K562 (cell line): ENCODE measurements around the gene FERMT3. TPM values are rescaled to one million over a fixed set of nuclear protein-coding genes. Genes with fewer than 3 reads are reported as not detected.

Source experiments
- BRF1 ChIP-seq: IDR thresholded peaks from 3 replicates; pipeline ENCODE4 v1.6.1; 2011; ENCODE audit warnings: borderline replicate concordance, mild to moderate bottlenecking; ENCODE audit not compliant: insufficient read length; ENCODE audit errors: extremely low read depth
- EP300 ChIP-seq: IDR thresholded peaks from 2 replicates; pipeline ENCODE4 v1.6.1; 2012; ENCODE audit warnings: low read length, improper control_type of control experiment
- ERF ChIP-seq: fragments of 450-650 bp; formaldehyde crosslinking; IDR thresholded peaks from 2 replicates; pipeline ENCODE4 v1.4.0; 2020; ENCODE audit warnings: mild to moderate bottlenecking, mixed read lengths
- FOXJ2 ChIP-seq: fragments of 200-800 bp; sonication (Bioruptor generic); IDR thresholded peaks from 2 replicates; pipeline ENCODE4 v1.6.1; 2016; ENCODE audit warnings: missing genetic modification characterization, missing compliant biosample characterization
- HOXB6 ChIP-seq: fragments of 250-450 bp; sonication (Bioruptor Pico); IDR thresholded peaks from 2 replicates; pipeline ENCODE4 v1.5.1; 2022; ENCODE audit warnings: mild to moderate bottlenecking, borderline replicate concordance
- KLF6 ChIP-seq: fragments of 250-450 bp; sonication (Bioruptor Pico); IDR thresholded peaks from 2 replicates; pipeline ENCODE4 v1.4.0; 2020; ENCODE audit warnings: mild to moderate bottlenecking, moderate library complexity, borderline replicate concordance
- MAFG ChIP-seq: fragments of 450-650 bp; conservative IDR thresholded peaks from 2 replicates; pipeline ENCODE4 v1.6.1; 2016; ENCODE audit warnings: missing genetic modification characterization, missing compliant biosample characterization
- MEF2D ChIP-seq: conservative IDR thresholded peaks from 2 replicates; pipeline ENCODE4 v1.6.1; 2016; ENCODE audit warnings: low read depth, missing genetic modification characterization, missing compliant biosample characterization
- NCOA6 ChIP-seq: fragments of 450-650 bp; IDR thresholded peaks from 2 replicates; pipeline ENCODE4 v1.6.1; 2017; ENCODE audit warnings: mild to moderate bottlenecking
- PCBP2 ChIP-seq: fragments of 200-400 bp; formaldehyde crosslinking; IDR thresholded peaks from 2 replicates; pipeline ENCODE4 v1.6.1; 2018; ENCODE audit warnings: low read length, low read depth, mild to moderate bottlenecking, moderate library complexity; ENCODE audit not compliant: poor library complexity, severe bottlenecking
- TBP ChIP-seq: optimal IDR thresholded peaks from 2 replicates; pipeline ENCODE3; 2011; ENCODE audit warnings: low read depth, low read length, improper control_type of control experiment
- TCF7L2 ChIP-seq: fragments of 150-350 bp; IDR thresholded peaks from 2 replicates; pipeline ENCODE4 v1.6.1; 2016; ENCODE audit warnings: low read depth, mild to moderate bottlenecking, low read length, moderate library complexity
- ZFP36 ChIP-seq: fragments of 150-350 bp; IDR thresholded peaks from 2 replicates; pipeline ENCODE4 v1.6.1; 2018; ENCODE audit warnings: low read length, low read depth; ENCODE audit not compliant: partially characterized antibody
- ZNF282 ChIP-seq: sonication (generic); formaldehyde crosslinking; IDR thresholded peaks from 2 replicates; pipeline ENCODE4 v1.8.1; 2023; ENCODE audit warnings: missing genetic modification reagents
- ZNF695 ChIP-seq: fragments of 450-650 bp; formaldehyde crosslinking; IDR thresholded peaks from 2 replicates; pipeline ENCODE4 v1.4.0; 2020; ENCODE audit warnings: mild to moderate bottlenecking, moderate library complexity
- polyA plus RNA-seq, 8 experiments: library from polyadenylated mRNA; depleted of rRNA in 4 of 8; stranded (reverse) in 5 of 8; unstranded in 3 of 8; fragments of >200 nt; fragmentation: Nextera tagmentation in 2 of 8; fragmentation: Illumina TruSeq in 1 of 8; extraction: Ambion mirVana in 2 of 8; extraction: Trizol in 1 of 8; gene quantifications; 2 replicates each; pipeline versions ENCODE4 v1.2.1 to v1.2.3, GENCODE V29; 2011 to 2014; ENCODE audit warnings: inconsistent platforms in 1 of 8, missing spikeins in 1 of 8
- total RNA-seq, 7 experiments: library from RNA; depleted of rRNA in 6 of 7; stranded (reverse); fragments of >200 nt in 6 of 7; fragmentation: Illumina TruSeq in 2 of 7; extraction: Trizol in 2 of 7; gene quantifications; 2 replicates each; pipeline versions ENCODE4 v1.2.1 to v1.2.3, GENCODE V29; 2011 to 2021; ENCODE audit warnings: low replicate concordance in 1 of 7
- TF ChIP-seq, protein P1 (sequence below): fragments of 250-450 bp; sonication (Bioruptor Pico); IDR thresholded peaks from 2 replicates; pipeline ENCODE4 v1.8.0; 2022; ENCODE audit warnings: inconsistent platforms, mild to moderate bottlenecking, moderate library complexity, borderline replicate concordance
- TF ChIP-seq, protein P2 (sequence below): fragments of 250-450 bp; sonication (Bioruptor Pico); IDR thresholded peaks from 2 replicates; pipeline ENCODE4 v1.5.0; 2021; ENCODE audit warnings: mild to moderate bottlenecking, borderline replicate concordance
- TF ChIP-seq, protein P3 (sequence below): sonication (generic); formaldehyde crosslinking; IDR thresholded peaks from 2 replicates; pipeline ENCODE4 v1.8.0; 2022; ENCODE audit warnings: mild to moderate bottlenecking, missing genetic modification reagents, borderline replicate concordance
- TF ChIP-seq, protein P4 (sequence below): fragments of 250-450 bp; sonication (Bioruptor Pico); IDR thresholded peaks from 2 replicates; pipeline ENCODE4 v1.5.0; 2021
- TF ChIP-seq, protein P5 (sequence below): fragments of 450-650 bp; formaldehyde crosslinking; IDR thresholded peaks from 2 replicates; pipeline ENCODE4 v1.4.0; 2020; ENCODE audit warnings: mild to moderate bottlenecking

FERMT3 gene
- total and polyA plus RNA-seq, 9 of the 15 experiments (the other 6 are each of a cell fraction or from before 2014, with no cell fraction given): 3.2 to 275 (median 79.7) TPM

DNA sequence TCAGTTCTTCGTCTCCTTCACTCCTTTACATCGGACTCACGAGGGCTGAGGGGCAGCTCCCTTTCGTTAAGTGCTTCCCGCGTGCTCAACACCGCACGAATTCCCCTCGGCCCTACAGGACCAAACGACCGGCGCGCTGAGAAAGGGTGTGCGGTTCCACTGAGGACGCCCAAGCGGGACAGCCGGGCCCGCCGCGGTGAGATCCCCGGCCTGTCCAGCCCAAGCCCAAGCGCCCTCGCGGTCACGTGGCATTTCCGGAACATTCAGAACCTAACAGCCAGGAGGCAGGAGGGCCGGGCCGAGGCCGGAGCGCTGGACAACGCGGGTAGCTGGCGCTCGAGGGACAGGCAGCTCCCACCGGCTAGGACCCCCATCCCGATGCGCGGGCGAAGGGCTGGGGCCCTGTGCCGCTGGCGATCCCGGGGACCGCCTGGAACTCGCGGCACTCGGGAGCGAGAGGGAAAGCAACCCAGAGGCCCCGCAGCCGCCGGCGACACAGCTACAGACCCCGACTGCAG is 21.3 kb upstream of the FERMT3 start (continued):
- TF ChIP-seq PCBP2 (no peak), TCF7L2 (no peak), MEF2D (no peak), ZNF282 (CRISPR knock-in tag) (no peak), NCOA6 (no peak), MAFG (tag) (no peak), BRF1 (no peak), ZNF695 (no peak; the same call in 1 of the 2 replicates), KLF6 (CRISPR knock-in tag) (peak; percentile 97), TBP (peak; percentile 96), HOXB6 (CRISPR knock-in tag) (no peak), ZFP36 (no peak), EP300 (no peak), FOXJ2 (tag) (no peak), ERF (CRISPR knock-in tag) (0 out of 2 replicates have a peak, but pooled peaks have one; percentile 67)
- TF ChIP-seq, protein P1, sequence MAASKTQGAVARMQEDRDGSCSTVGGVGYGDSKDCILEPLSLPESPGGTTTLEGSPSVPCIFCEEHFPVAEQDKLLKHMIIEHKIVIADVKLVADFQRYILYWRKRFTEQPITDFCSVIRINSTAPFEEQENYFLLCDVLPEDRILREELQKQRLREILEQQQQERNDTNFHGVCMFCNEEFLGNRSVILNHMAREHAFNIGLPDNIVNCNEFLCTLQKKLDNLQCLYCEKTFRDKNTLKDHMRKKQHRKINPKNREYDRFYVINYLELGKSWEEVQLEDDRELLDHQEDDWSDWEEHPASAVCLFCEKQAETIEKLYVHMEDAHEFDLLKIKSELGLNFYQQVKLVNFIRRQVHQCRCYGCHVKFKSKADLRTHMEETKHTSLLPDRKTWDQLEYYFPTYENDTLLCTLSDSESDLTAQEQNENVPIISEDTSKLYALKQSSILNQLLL (CRISPR knock-in tag): no peak
- TF ChIP-seq, protein P2, sequence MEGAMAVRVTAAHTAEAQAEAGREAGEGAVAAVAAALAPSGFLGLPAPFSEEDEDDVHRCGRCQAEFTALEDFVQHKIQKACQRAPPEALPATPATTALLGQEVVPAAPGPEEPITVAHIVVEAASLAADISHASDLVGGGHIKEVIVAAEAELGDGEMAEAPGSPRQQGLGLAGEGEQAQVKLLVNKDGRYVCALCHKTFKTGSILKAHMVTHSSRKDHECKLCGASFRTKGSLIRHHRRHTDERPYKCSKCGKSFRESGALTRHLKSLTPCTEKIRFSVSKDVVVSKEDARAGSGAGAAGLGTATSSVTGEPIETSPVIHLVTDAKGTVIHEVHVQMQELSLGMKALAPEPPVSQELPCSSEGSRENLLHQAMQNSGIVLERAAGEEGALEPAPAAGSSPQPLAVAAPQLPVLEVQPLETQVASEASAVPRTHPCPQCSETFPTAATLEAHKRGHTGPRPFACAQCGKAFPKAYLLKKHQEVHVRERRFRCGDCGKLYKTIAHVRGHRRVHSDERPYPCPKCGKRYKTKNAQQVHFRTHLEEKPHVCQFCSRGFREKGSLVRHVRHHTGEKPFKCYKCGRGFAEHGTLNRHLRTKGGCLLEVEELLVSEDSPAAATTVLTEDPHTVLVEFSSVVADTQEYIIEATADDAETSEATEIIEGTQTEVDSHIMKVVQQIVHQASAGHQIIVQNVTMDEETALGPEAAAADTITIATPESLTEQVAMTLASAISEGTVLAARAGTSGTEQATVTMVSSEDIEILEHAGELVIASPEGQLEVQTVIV (CRISPR knock-in tag): no peak
- TF ChIP-seq, protein P3, sequence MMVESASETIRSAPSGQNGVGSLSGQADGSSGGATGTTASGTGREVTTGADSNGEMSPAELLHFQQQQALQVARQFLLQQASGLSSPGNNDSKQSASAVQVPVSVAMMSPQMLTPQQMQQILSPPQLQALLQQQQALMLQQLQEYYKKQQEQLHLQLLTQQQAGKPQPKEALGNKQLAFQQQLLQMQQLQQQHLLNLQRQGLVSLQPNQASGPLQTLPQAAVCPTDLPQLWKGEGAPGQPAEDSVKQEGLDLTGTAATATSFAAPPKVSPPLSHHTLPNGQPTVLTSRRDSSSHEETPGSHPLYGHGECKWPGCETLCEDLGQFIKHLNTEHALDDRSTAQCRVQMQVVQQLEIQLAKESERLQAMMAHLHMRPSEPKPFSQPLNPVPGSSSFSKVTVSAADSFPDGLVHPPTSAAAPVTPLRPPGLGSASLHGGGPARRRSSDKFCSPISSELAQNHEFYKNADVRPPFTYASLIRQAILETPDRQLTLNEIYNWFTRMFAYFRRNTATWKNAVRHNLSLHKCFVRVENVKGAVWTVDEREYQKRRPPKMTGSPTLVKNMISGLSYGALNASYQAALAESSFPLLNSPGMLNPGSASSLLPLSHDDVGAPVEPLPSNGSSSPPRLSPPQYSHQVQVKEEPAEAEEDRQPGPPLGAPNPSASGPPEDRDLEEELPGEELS (CRISPR knock-in tag): no peak; the same call in 1 of the 2 replicates
- TF ChIP-seq, protein P4, sequence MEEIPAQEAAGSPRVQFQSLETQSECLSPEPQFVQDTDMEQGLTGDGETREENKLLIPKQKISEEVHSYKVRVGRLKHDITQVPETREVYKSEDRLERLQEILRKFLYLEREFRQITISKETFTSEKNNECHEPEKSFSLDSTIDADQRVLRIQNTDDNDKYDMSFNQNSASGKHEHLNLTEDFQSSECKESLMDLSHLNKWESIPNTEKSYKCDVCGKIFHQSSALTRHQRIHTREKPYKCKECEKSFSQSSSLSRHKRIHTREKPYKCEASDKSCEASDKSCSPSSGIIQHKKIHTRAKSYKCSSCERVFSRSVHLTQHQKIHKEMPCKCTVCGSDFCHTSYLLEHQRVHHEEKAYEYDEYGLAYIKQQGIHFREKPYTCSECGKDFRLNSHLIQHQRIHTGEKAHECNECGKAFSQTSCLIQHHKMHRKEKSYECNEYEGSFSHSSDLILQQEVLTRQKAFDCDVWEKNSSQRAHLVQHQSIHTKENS: no peak
- TF ChIP-seq, protein P5, sequence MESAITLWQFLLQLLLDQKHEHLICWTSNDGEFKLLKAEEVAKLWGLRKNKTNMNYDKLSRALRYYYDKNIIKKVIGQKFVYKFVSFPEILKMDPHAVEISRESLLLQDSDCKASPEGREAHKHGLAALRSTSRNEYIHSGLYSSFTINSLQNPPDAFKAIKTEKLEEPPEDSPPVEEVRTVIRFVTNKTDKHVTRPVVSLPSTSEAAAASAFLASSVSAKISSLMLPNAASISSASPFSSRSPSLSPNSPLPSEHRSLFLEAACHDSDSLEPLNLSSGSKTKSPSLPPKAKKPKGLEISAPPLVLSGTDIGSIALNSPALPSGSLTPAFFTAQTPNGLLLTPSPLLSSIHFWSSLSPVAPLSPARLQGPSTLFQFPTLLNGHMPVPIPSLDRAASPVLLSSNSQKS: no peak
